Liver (tissue), 2 donors: ENCODE data around the gene RAB11FIP5.

ENCODE experiments used
- TF ChIP-seq, protein P1 (sequence below): fragments of 150-350 bp; IDR thresholded peaks from 2 replicates; pipeline ENCODE4 v1.5.1; 2017; ENCODE audit warnings: improper control_type of control experiment, low read depth, low read length; ENCODE audit not compliant: missing input control
- TF ChIP-seq, protein P2 (sequence below): IDR thresholded peaks from 2 replicates; pipeline ENCODE4 v1.6.1; 2016; ENCODE audit warnings: antibody characterized with exemption, mild to moderate bottlenecking
- TF ChIP-seq, protein P3 (sequence below): IDR thresholded peaks from 2 replicates; pipeline ENCODE4 v1.6.1; 2016; ENCODE audit warnings: antibody characterized with exemption
- donor health status: healthy.

DNA sequence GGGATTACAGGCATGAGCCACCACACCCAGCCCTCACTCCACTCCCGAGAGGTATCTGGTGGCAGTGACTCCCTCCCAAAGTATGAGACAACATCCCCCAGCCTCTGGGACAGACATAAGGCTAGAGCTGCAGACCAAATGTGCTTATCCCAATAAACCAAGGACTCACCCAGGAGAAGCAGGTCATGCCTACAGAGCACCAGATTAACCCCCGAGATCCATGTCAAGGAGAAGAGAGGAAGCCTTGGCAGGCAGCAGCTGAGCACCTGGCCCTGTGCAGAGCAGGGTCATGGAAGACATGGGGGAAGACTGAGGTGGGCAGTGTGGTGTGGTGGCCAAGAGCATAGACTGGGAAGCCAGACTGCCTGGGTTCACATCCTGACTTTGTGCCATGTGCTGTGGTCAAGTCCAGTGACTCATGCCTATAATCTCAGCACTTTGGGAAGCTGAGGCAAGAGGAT lies 7.2 kb downstream of the RAB11FIP5 start:
- TF ChIP-seq, protein P1, sequence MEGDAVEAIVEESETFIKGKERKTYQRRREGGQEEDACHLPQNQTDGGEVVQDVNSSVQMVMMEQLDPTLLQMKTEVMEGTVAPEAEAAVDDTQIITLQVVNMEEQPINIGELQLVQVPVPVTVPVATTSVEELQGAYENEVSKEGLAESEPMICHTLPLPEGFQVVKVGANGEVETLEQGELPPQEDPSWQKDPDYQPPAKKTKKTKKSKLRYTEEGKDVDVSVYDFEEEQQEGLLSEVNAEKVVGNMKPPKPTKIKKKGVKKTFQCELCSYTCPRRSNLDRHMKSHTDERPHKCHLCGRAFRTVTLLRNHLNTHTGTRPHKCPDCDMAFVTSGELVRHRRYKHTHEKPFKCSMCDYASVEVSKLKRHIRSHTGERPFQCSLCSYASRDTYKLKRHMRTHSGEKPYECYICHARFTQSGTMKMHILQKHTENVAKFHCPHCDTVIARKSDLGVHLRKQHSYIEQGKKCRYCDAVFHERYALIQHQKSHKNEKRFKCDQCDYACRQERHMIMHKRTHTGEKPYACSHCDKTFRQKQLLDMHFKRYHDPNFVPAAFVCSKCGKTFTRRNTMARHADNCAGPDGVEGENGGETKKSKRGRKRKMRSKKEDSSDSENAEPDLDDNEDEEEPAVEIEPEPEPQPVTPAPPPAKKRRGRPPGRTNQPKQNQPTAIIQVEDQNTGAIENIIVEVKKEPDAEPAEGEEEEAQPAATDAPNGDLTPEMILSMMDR, result no peak
- TF ChIP-seq, protein P2, sequence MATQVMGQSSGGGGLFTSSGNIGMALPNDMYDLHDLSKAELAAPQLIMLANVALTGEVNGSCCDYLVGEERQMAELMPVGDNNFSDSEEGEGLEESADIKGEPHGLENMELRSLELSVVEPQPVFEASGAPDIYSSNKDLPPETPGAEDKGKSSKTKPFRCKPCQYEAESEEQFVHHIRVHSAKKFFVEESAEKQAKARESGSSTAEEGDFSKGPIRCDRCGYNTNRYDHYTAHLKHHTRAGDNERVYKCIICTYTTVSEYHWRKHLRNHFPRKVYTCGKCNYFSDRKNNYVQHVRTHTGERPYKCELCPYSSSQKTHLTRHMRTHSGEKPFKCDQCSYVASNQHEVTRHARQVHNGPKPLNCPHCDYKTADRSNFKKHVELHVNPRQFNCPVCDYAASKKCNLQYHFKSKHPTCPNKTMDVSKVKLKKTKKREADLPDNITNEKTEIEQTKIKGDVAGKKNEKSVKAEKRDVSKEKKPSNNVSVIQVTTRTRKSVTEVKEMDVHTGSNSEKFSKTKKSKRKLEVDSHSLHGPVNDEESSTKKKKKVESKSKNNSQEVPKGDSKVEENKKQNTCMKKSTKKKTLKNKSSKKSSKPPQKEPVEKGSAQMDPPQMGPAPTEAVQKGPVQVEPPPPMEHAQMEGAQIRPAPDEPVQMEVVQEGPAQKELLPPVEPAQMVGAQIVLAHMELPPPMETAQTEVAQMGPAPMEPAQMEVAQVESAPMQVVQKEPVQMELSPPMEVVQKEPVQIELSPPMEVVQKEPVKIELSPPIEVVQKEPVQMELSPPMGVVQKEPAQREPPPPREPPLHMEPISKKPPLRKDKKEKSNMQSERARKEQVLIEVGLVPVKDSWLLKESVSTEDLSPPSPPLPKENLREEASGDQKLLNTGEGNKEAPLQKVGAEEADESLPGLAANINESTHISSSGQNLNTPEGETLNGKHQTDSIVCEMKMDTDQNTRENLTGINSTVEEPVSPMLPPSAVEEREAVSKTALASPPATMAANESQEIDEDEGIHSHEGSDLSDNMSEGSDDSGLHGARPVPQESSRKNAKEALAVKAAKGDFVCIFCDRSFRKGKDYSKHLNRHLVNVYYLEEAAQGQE, result no peak
- TF ChIP-seq, protein P3, sequence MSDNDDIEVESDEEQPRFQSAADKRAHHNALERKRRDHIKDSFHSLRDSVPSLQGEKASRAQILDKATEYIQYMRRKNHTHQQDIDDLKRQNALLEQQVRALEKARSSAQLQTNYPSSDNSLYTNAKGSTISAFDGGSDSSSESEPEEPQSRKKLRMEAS, result no peak
